ENCODE data around the gene IER3. TPM values are rescaled to one million over a fixed set of nuclear protein-coding genes. Genes with fewer than 3 reads are reported as not detected.

The IER3 gene
- total and polyA plus RNA-seq, 2 of the 13 experiments (the other 11 are each of a cell fraction or from before 2014, with no cell fraction given): 51.1 to 131 TPM

DNA sequence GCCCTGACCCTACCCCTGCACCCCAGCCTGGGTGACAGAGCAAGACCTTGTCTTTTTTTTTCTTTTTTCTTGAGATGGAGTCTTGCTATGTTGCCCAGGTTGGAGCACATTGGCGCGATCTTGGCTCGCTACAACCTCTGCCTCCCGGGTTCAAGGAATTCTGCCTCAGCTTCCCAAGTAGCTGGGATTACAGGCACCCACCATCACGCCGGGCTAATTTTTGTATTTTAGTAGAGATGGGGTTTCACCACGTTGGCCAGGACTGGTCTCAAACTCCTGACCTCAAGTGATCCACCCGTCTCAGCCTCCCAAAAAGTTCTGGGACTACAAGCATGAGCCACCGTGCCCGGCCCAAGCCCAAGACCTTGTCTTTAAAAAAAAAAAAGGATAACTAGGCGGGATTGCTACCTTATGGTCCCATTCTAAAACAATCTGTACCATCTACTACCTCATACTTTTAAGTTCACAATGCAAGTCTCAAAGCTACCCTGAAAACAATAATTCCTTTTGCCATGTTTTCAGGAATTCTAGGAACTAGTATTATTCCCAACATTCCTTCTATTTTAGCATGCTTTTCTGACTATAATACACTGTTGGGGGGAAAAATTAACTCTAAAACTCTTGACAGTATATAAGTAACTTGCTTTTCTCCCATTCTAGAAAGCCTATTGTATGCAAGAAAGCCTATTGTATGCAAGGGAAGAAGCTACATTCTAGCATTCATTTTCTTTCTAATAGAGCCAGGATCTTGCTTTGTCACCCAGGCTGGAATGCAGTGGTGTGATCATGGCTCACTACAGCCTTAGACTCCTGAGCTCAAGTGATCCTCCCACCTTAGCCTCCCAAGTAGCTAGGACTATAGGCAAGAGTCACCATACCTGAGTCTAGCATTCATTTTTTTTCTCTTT, 17.6 kb downstream of the IER3 start (continued):
- TF ChIP-seq LCORL (IDR thresholded peaks at IDR 0.05): no peak
- TF ChIP-seq LCORL (CRISPR knock-in tag; IDR thresholded peaks at IDR 0.05): peak; percentile 29; the same call in 1 of the 2 replicates
- TF ChIP-seq, protein P1, sequence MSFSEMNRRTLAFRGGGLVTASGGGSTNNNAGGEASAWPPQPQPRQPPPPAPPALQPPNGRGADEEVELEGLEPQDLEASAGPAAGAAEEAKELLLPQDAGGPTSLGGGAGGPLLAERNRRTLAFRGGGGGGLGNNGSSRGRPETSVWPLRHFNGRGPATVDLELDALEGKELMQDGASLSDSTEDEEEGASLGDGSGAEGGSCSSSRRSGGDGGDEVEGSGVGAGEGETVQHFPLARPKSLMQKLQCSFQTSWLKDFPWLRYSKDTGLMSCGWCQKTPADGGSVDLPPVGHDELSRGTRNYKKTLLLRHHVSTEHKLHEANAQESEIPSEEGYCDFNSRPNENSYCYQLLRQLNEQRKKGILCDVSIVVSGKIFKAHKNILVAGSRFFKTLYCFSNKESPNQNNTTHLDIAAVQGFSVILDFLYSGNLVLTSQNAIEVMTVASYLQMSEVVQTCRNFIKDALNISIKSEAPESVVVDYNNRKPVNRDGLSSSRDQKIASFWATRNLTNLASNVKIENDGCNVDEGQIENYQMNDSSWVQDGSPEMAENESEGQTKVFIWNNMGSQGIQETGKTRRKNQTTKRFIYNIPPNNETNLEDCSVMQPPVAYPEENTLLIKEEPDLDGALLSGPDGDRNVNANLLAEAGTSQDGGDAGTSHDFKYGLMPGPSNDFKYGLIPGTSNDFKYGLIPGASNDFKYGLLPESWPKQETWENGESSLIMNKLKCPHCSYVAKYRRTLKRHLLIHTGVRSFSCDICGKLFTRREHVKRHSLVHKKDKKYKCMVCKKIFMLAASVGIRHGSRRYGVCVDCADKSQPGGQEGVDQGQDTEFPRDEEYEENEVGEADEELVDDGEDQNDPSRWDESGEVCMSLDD (CRISPR knock-in tag; IDR thresholded peaks at IDR 0.05; ENCODE audit: borderline replicate concordance): no peak; the same call in 1 of the 2 replicates
- no peak for TF ChIP-seq ZNF616 (CRISPR knock-in tag; IDR thresholded peaks at IDR 0.05; ENCODE audit: low read depth)
- no peak for TF ChIP-seq SALL2 (CRISPR knock-in tag; IDR thresholded peaks at IDR 0.05)
- TF ChIP-seq CHD2 (IDR thresholded peaks at IDR 0.05; ENCODE audit: low read depth, low read length): 0 out of 2 replicates have a peak, but pooled peaks have one; percentile 1
- no peak for TF ChIP-seq HOXA5 (CRISPR knock-in tag; IDR thresholded peaks at IDR 0.05)
- no peak for TF ChIP-seq HIVEP1 (CRISPR knock-in tag; IDR thresholded peaks at IDR 0.05)
- TF ChIP-seq PHF8 (CRISPR knock-in tag; IDR thresholded peaks at IDR 0.05): no peak
- no peak for TF ChIP-seq MAFG (CRISPR knock-in tag; IDR thresholded peaks at IDR 0.05)
- no peak for TF ChIP-seq SP4 (CRISPR knock-in tag; IDR thresholded peaks at IDR 0.05)
- no peak for TF ChIP-seq HCFC1 (IDR thresholded peaks at IDR 0.05; ENCODE audit: low read depth, low read length)
- no peak for TF ChIP-seq NCOA2 (CRISPR knock-in tag; IDR thresholded peaks at IDR 0.05)
- no peak for TF ChIP-seq MTF2 (CRISPR knock-in tag; IDR thresholded peaks at IDR 0.05; ENCODE audit: borderline replicate concordance)
- TF ChIP-seq ZGPAT (CRISPR knock-in tag; IDR thresholded peaks at IDR 0.05): no peak
